HL-60 (cell line): ENCODE results near the gene KCNIP2.

Experiments used
- DNase-seq, 2 experiments: peaks; one replicate each; pipeline ENCODE4 v3.0.0-alpha.2; 2010 to 2020; ENCODE audit warnings: low read depth in 1 of 2, low spot score in 1 of 2
- H3K27ac ChIP-seq: fragments of 250-450 bp; sonication (Bioruptor Pico); replicated peaks from 2 replicates; pipeline ENCODE4 v1.5.1; 2020; ENCODE audit warnings: mild to moderate bottlenecking, moderate library complexity
- H3K27me3 ChIP-seq: fragments of 250-450 bp; sonication (Bioruptor Pico); 2 replicates; pipeline ENCODE4 v1.5.1; 2021; ENCODE audit warnings: mild to moderate bottlenecking, moderate library complexity; ENCODE audit not compliant: insufficient read depth, poor library complexity, severe bottlenecking
- H3K4me3 ChIP-seq: replicated peaks from 2 replicates; pipeline ENCODE4 v1.5.1; 2011; ENCODE audit warnings: mild to moderate bottlenecking, control low read depth, low read length; ENCODE audit not compliant: insufficient read depth
- CTCF ChIP-seq: IDR thresholded peaks from one replicate; pipeline ENCODE4 v1.5.1; 2011; ENCODE audit warnings: low read length, control low read depth, inconsistent platforms; ENCODE audit not compliant: insufficient read depth
- GABPA ChIP-seq: IDR thresholded peaks from 2 replicates; pipeline ENCODE4 v1.6.1; 2012; ENCODE audit warnings: low read depth
- POLR2AphosphoS5 ChIP-seq: IDR thresholded peaks from 2 replicates; pipeline ENCODE4 v1.6.1; 2012; ENCODE audit warnings: low read depth
- REST ChIP-seq: IDR thresholded peaks from 2 replicates; pipeline ENCODE4 v1.6.1; 2012; ENCODE audit warnings: low read depth; ENCODE audit not compliant: insufficient replicate concordance
- SPI1 ChIP-seq: IDR thresholded peaks from 2 replicates; pipeline ENCODE4 v1.6.1; 2012; ENCODE audit warnings: low read depth, mild to moderate bottlenecking, borderline replicate concordance

The KCNIP2 gene

GRCh38 chr10:101840741-101841453, 2.7 kb downstream of the KCNIP2 start:
- Histone ChIP-seq H3K27ac (no peak overlapping the region), H3K4me3 (no peak overlapping the region), H3K27me3 (no peaks in the 10 kb centered on the region)
- DNase-seq, result peak in 1 of 2 experiments; percentile 83
- TF ChIP-seq REST (peak; percentile 93), GABPA (no peak), SPI1 (no peak), CTCF (peak; percentile 98), POLR2AphosphoS5 (no peak)

GRCh38 chr10:101840102-101840684, 3.4 kb downstream of the KCNIP2 start:
- no peak overlapping the region for H3K27ac ChIP-seq
- H3K27me3 ChIP-seq, result no peaks in the 10 kb centered on the region
- TF ChIP-seq REST (no peak), CTCF (no peak), SPI1 (no peak), GABPA (no peak), POLR2AphosphoS5 (no peak)
- no peak for DNase-seq
- no peak overlapping the region for H3K4me3 ChIP-seq

- TF ChIP-seq CTCF, result no peak
- Histone ChIP-seq H3K27me3 (no peaks in the 10 kb centered on the region), H3K27ac (no peak overlapping the region), H3K4me3 (no peak overlapping the region)
- DNase-seq, result no peak
These were observed 4.1 kb downstream of the KCNIP2 start for GRCh38 chr10:101839416-101840063.
